GM18870 (cell line): Measurements from ENCODE around the gene ATOX1.
"Not testable (repeated sequence)": the region's sequence is repeated elsewhere in the genome, so short reads cannot be mapped to it uniquely, and the experiment has no call there.

ENCODE experiments used
- ATAC-seq: cut with Tn5 transposase; IDR thresholded peaks from one replicate; pipeline ENCODE4 v1.9.1; 2021; ENCODE audit warnings: moderate library complexity; ENCODE audit not compliant: unreplicated experiment

ATOX1 gene

GRCh38 chr5:151699071-151699901 lies 59.1 kb downstream of the ATOX1 start:
- no peak for ATAC-seq

GRCh38 chr5:151698081-151698480 lies 60.4 kb downstream of the ATOX1 start:
- not testable (repeated sequence) for ATAC-seq

GRCh38 chr5:151697452-151697851 lies 61.0 kb downstream of the ATOX1 start:
- no peak for ATAC-seq

GRCh38 chr5:151696470-151697061 lies 61.9 kb downstream of the ATOX1 start:
- no peak for ATAC-seq

- no peak for ATAC-seq
Measured at GRCh38 chr5:151695464-151695863, 63.0 kb downstream of the ATOX1 start.

- ATAC-seq = no peak
Measured at GRCh38 chr5:151694035-151694485, 64.4 kb downstream of the ATOX1 start.
